22Rv1 (cell line): ENCODE measurements around the gene SMAD3.

Experiments used
- H3K27ac ChIP-seq: fragments of 450-650 bp; 2 replicates; pipeline ENCODE4 v1.5.1; 2017
- ZFX ChIP-seq: fragments of 450-650 bp; IDR thresholded peaks from 2 replicates; pipeline ENCODE4 v1.6.1; 2017; ENCODE audit warnings: antibody characterized with exemption, borderline replicate concordance
- TF ChIP-seq, protein P1 (sequence below): fragments of 450-650 bp; IDR thresholded peaks from 2 replicates; pipeline ENCODE4 v1.5.1; 2017; ENCODE audit warnings: mild to moderate bottlenecking

SMAD3 gene

DNA sequence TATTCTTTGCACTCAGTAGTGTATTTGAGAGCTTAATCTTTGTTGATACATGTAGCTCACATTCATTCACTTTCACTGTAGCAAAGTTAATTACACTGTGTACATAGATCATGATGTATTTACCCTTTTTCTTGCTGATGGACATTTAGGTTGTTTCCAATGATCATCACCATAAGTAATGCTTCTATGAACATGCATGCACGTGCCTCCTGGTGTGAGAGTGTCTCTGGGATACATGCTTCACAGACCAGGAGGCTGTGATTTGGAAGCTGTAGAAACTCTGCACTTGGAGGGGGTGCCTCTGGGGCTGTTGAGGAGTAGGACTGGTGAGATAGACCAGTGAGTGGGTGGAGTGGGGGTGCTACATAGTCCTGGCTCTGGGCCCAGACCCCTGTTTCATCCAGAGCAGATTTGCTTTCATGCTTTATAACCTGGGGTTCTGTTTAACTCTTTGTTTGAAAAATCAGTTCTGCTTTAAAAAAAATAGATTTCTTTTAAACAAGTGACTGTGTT, 18.2 kb upstream of the SMAD3 start:
- TF ChIP-seq, protein P1, sequence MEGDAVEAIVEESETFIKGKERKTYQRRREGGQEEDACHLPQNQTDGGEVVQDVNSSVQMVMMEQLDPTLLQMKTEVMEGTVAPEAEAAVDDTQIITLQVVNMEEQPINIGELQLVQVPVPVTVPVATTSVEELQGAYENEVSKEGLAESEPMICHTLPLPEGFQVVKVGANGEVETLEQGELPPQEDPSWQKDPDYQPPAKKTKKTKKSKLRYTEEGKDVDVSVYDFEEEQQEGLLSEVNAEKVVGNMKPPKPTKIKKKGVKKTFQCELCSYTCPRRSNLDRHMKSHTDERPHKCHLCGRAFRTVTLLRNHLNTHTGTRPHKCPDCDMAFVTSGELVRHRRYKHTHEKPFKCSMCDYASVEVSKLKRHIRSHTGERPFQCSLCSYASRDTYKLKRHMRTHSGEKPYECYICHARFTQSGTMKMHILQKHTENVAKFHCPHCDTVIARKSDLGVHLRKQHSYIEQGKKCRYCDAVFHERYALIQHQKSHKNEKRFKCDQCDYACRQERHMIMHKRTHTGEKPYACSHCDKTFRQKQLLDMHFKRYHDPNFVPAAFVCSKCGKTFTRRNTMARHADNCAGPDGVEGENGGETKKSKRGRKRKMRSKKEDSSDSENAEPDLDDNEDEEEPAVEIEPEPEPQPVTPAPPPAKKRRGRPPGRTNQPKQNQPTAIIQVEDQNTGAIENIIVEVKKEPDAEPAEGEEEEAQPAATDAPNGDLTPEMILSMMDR = no peak
- no peak for TF ChIP-seq ZFX
- peak overlapping the region; percentile 98 for H3K27ac ChIP-seq

- TF ChIP-seq, protein P1 = no peak
- no peak for TF ChIP-seq ZFX
- peak overlapping the region; percentile 98 for H3K27ac ChIP-seq
Measured at GRCh38 chr15:67048281-67049279, 16.8 kb upstream of the SMAD3 start.

DNA sequence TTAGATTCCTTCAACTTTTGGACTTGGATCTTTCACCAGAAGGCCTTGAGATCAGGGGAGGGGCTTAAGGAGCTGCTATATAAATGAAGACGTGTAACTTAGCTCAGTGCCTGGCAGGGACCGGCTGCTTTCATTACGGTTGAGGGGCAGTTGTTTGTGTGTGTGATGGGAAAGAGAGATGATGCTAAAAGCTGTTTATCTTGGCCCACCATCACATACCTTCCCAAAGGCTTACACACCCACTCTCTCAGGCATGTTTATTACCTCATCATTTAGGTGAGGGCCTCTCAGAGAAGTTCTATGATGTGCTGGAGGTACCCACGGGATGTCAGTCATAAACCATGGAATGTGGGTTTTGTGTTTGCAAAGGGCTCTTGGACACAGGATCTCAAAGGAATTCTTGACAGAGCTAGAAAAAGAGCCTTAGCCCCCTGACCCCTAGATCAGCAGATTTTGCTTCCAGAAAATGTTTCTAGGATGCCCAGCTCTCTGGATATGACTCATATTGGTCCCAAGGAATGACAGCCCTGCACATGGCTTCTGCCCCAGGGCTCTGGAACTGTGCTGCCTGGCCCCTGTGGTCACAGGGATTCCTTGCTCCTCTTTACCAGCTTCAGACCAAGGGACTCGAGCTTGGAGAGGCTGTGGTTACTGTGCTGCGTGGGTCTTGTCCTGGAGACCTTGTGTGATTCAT, 15.9 kb upstream of the SMAD3 start:
- TF ChIP-seq, protein P1 = no peak
- TF ChIP-seq ZFX = no peak
- H3K27ac ChIP-seq = peak overlapping the region; percentile 98

- no peak for TF ChIP-seq ZFX
- TF ChIP-seq, protein P1 = no peak
- H3K27ac ChIP-seq = peak overlapping the region; percentile 98
Measured at GRCh38 chr15:67050062-67050461, 15.3 kb upstream of the SMAD3 start.

- H3K27ac ChIP-seq = peak overlapping the region; percentile 98
- no peak for TF ChIP-seq ZFX
- TF ChIP-seq, protein P1 = no peak
Measured at GRCh38 chr15:67050522-67051087, 14.8 kb upstream of the SMAD3 start.

- no peak for TF ChIP-seq ZFX
- TF ChIP-seq, protein P1 = no peak
- peak overlapping the region; percentile 98 for H3K27ac ChIP-seq
Measured at GRCh38 chr15:67051088-67052045, 14.0 kb upstream of the SMAD3 start.
